ENCODE data around the gene PRKAG2.

Gene PRKAG2

GRCh38 chr7:151726652-151727578 is 150.0 kb downstream of the PRKAG2 start:
- DNase-seq (ENCODE audit: low read depth): no peak

DNA sequence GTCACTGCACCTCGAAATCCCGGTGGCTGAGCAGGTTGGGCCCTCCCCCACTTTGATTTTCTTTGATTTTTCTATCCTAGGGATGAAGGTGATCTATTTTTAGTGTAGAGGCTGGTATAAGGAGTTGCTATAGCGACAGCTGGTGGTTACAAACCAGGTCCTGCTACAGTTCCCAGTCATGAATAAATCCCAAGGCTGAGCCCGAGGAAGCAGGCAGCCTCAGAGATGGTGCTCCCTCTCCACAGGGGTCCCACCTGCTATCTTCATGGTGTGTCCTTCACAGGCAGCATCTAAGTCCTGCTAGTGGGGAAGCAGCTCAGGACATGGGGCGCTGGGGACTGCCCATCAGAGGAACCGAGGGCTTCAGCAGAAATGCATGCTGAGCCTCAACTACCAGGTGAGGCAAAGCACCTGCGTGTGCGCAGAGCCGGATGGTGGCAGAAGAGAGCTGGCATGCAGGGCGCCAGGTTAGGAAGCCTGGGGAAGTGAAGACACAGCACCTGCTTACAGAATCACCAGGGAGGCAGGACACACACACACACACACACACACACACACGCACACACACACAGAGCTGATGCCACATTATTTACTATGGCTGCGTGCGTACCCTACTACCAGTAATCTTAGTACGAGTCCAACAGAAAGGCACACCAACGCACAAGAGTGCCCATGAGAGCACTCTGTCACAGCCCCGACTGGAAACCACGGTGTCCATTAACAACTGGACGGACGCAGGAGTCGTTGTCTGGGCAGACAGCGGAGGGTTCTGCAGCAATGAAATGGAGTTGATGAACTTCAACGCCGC is 150.9 kb downstream of the PRKAG2 start:
- no peak for DNase-seq (ENCODE audit: low read depth)

DNA sequence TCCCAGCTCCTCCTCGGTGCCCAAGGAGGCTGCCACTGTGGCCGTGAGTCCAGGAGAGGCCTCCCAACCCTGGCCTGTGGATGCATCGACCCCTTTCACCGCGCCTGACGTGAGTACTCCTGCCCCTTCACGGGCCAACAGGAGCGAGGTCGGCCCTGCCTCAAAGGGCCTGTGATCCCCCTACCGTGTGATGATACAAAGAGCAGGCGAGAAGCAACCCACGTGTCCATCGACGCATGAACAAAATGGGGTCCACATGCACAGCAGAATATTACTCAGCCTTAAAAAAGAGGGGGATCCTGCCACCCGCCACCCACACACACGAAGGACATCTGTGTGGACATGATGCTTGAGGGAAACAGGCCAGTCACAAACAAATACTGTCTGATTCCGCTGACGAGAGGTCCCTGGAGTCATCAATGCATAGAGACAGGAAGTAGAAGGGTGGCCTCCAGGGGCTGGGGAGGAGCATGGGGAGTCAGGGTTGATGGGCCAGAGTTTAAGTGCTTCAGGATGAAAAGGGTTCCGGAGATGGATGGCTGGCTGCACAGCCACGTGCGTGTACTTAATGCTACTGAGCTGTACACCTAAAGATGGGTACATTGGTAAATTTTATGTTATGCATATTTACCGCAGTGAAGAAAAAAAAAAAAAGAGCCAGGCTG is 151.9 kb downstream of the PRKAG2 start:
- no peak for DNase-seq (ENCODE audit: low read depth)

DNA sequence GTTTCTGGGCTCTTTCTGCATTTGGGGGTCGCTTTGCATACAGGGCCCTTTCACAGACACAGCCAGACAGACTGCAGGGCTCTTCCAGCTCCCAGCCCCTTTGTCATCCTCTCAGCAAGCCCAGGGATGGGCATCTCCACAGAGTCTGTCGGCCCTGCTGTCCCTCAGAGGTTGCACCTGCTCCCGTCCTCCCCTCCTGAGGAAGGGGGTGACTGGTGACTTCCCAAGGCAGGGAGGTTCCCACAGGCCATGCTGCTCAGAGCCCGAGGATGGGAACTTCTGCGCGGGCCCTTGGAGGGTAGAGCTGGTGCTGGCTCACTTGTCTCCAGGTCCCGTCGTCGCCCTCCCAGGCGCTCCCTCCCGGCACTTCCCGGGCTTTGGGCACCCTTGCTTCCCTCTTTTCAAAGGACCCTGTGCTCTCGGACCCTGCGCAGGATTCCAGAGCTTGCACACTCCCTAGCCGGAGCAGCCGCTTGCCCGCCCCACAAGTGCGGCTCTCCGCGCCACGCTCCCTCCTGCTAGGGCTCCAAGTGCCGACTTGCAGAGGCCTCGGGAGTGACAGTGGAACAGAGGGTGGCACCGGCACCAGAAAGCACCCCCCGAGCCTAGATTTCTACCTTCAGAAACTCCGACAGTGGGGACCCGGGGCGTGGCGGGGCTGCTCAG is 152.5 kb downstream of the PRKAG2 start:
- DNase-seq (ENCODE audit: low read depth): no peak

DNA sequence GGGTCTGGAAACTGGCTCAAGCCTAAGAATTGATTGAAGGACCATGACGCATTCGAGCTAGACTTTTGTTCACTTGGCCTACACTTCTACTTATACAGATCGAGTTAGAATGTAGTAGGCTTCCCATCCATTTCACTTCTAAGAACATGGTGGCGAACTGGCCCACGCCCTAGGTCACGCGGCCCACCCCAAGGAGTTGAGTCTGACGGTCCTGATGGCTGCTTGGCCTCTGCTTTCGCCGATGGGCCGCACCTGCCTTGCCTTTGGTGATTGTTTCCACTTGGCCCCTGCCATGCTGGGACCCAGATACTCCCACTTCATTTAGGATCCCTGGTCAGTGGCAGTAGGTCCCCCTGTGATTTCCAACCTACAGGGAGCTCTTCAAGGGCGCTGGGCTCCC is 153.6 kb downstream of the PRKAG2 start:
- DNase-seq (ENCODE audit: low read depth): no peak

DNA sequence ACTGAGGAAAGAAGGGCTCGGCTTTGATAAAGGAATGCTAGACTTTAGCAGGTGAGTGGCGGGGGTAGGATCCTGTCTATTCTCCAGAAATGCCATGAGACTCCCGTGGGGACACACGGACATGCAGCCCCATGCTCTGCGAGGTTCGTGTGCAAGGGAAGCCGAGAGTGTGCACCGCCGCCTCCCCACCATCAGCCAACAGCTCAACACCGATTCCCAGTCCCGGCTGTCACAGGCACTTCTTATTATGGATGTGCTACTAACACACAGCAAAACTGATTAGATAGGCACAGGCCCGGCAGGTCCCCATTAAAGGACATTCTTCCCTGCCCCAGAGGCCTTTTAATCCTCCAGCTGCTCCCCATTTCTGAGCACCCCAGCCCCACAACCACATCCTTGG is 154.4 kb downstream of the PRKAG2 start:
- no peak for DNase-seq (ENCODE audit: low read depth)

DNA sequence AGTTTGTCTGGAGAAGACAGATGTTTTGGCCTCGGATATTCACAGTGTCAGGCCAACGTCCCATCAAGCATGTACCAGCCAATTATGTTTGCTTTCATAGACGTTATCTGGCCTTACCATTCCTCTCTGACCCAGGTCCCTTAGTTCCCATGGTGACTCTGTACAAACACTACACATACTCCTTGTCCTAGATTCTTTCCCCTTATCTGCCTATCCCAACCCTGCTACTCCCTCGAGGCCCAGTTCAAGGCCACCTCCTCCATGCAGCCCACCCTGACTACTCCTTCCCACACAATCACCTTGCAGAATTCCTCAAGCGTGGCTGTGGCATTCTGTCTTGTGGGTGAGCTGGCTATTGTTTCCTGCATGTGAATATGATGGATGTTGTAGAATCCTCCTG is 155.2 kb downstream of the PRKAG2 start:
- DNase-seq (ENCODE audit: low read depth): no peak

DNA sequence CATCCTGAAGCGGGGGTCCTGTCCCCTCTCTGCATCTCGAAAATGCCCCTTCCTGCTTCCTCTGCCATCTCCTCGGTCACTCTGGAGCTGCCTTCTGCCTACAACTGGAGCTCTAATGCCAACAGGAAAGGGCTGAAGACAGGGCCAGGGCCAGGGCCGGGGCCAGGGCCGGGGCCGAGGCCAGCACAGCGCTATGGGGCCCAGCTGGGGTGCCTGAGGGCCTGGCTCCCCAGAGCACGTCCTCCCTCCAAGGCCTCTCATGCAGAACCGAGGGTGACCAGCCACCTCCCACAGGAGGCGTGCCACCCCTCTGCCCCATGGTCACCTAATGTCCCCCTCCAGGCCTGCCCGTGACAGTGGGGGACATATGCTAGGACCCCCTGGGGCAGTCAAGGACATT is 155.7 kb downstream of the PRKAG2 start:
- no peak for DNase-seq (ENCODE audit: low read depth)

- DNase-seq (ENCODE audit: low read depth): no peak
Observed at GRCh38 chr7:151720280-151720679, 156.6 kb downstream of the PRKAG2 start.

DNA sequence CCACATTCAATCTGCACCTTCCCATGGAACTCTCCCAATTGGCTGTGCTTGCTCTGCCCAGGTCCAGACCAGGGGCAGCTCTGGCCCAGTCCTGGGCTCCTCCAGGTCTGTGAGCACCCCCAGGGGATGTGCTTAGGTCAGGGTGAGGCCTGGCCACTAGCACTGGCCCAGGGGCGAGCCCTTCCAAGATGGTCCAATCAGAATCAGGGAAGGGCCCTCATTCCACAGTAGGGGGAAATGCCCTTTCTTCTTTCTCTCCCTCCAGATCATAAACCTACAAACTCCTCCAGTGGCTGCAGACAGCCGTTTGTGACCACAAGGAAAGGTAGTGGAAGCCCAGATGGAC is 157.0 kb downstream of the PRKAG2 start:
- DNase-seq (ENCODE audit: low read depth): no peak

GRCh38 chr7:151719031-151719896 is 157.7 kb downstream of the PRKAG2 start:
- no peak for DNase-seq (ENCODE audit: low read depth)

GRCh38 chr7:151717918-151718317 is 159.0 kb downstream of the PRKAG2 start:
- DNase-seq (ENCODE audit: low read depth): no peak

- no peak for DNase-seq (ENCODE audit: low read depth)
Observed at GRCh38 chr7:151717415-151717814, 159.5 kb downstream of the PRKAG2 start.

GRCh38 chr7:151716323-151716722 is 160.6 kb downstream of the PRKAG2 start:
- no peak for DNase-seq (ENCODE audit: low read depth)

GRCh38 chr7:151715666-151716315 is 161.1 kb downstream of the PRKAG2 start:
- no peak for DNase-seq (ENCODE audit: low read depth)

DNA sequence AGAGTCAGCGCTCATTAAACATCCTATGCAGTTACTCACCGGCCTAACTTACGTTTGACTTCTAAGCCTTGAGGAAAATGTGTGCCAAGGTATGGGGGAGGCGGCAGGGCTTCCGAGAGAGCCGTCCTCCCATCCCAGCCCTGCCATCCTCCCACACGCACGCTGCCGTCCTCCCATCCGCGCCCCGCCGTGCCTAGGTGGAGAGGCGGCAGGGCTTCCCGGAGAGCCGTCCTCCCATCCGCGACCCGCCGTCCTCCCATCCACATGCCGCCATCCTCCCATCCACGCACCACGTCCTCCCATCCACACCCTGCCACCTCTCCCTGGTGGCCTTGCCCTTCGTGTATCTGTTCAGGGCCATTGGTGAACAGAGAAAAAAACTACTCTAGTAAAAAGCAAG is 162.7 kb downstream of the PRKAG2 start:
- no peak for DNase-seq (ENCODE audit: low read depth)

GRCh38 chr7:151712810-151713125 is 164.1 kb downstream of the PRKAG2 start:
- no peak for DNase-seq (ENCODE audit: low read depth)

DNA sequence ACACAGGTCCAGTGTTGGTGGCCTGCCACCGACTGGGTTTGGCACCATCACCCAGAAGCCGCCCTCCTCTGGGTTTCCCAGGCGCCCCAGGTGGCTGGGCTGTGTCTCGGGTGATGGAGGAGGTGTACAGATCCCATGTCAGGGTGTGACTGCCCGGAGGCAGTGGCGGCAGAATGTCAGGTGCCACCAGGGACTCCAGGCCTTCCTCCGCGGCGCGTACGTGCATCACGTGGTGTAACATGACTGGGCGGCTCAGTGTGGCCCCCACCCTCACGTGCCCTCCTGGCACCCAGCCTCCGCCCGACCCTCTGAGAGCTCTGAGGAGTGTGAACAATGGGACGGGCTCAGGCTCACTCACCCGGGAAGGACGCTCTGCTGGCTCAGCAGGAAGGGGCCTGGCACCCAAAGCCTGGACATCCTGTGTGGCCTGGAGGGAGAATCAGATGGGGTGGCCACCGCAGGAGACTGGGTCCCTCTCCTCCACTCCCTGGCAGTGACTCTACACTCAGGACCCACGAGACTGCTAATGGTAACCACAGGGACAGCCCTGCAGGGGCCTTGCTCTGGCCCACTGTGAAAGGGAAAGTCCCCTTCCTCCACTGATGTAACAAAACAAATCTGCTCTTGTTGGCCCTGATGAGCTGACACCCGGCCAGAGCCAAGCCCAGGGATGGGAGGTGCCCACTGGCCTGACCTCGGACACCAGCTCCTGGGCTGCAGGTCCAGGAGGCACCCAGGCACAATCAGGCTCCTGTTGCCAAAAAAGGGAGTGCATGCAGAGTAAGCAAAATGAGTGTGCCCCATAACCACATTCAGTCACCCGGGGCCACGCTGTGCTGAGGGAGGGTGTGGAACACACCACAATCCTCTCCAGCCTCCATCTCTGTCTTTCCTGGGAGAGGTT is 164.8 kb downstream of the PRKAG2 start:
- no peak for DNase-seq (ENCODE audit: low read depth)

- no peak for DNase-seq (ENCODE audit: low read depth)
Observed at GRCh38 chr7:151711435-151711872, 165.5 kb downstream of the PRKAG2 start.

Data from iris pigment epithelial cell (primary cell).